WERI-Rb-1 (cell line): ENCODE results near the gene REPS2.

ENCODE experiments used
- DNase-seq: peaks from one replicate; pipeline ENCODE4 v3.0.0-alpha.2; 2020
- H3K27ac ChIP-seq: fragments of 250-450 bp; sonication (Bioruptor Pico); 2 replicates; pipeline ENCODE4 v1.5.1; 2020; ENCODE audit warnings: mild to moderate bottlenecking, moderate library complexity
- H3K27me3 ChIP-seq: fragments of 250-450 bp; sonication (Bioruptor Pico); 2 replicates; pipeline ENCODE4 v1.5.1; 2021; ENCODE audit warnings: mild to moderate bottlenecking, low read depth, moderate library complexity; ENCODE audit not compliant: insufficient read depth, severe bottlenecking
- H3K36me3 ChIP-seq: fragments of 250-450 bp; sonication (Bioruptor Pico); 2 replicates; pipeline ENCODE4 v1.5.1; 2020; ENCODE audit warnings: mild to moderate bottlenecking, moderate library complexity
- H3K4me3 ChIP-seq: 2 replicates; pipeline ENCODE4 v1.5.1; 2011; ENCODE audit warnings: low read depth, mild to moderate bottlenecking, control low read depth, low read length
- H3K9me3 ChIP-seq: fragments of 250-450 bp; sonication (Bioruptor Pico); 2 replicates; pipeline ENCODE4 v1.5.1; 2021; ENCODE audit warnings: mild to moderate bottlenecking, moderate library complexity; ENCODE audit not compliant: severe bottlenecking
- TF ChIP-seq, protein P1 (sequence below): IDR thresholded peaks from 2 replicates; pipeline ENCODE4 v1.5.1; 2011; ENCODE audit warnings: low read depth, mild to moderate bottlenecking, control low read depth, inconsistent platforms, low read length

REPS2 gene

GRCh38 chrX:17081511-17081910 lies 135.1 kb downstream of the REPS2 start:
- H3K4me3 ChIP-seq, result no peak overlapping the region
- peaks cover 11% of the 10 kb centered on the region for H3K27me3 ChIP-seq
- TF ChIP-seq, protein P1, sequence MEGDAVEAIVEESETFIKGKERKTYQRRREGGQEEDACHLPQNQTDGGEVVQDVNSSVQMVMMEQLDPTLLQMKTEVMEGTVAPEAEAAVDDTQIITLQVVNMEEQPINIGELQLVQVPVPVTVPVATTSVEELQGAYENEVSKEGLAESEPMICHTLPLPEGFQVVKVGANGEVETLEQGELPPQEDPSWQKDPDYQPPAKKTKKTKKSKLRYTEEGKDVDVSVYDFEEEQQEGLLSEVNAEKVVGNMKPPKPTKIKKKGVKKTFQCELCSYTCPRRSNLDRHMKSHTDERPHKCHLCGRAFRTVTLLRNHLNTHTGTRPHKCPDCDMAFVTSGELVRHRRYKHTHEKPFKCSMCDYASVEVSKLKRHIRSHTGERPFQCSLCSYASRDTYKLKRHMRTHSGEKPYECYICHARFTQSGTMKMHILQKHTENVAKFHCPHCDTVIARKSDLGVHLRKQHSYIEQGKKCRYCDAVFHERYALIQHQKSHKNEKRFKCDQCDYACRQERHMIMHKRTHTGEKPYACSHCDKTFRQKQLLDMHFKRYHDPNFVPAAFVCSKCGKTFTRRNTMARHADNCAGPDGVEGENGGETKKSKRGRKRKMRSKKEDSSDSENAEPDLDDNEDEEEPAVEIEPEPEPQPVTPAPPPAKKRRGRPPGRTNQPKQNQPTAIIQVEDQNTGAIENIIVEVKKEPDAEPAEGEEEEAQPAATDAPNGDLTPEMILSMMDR, result no peak
- H3K36me3 ChIP-seq, result no peaks in the 10 kb centered on the region
- no peak for DNase-seq
- H3K9me3 ChIP-seq, result no peaks in the 10 kb centered on the region
- no peak overlapping the region for H3K27ac ChIP-seq

GRCh38 chrX:17081968-17082367 lies 135.5 kb downstream of the REPS2 start:
- H3K36me3 ChIP-seq, result no peaks in the 10 kb centered on the region
- no peak overlapping the region for H3K4me3 ChIP-seq
- H3K27me3 ChIP-seq, result peaks cover 8% of the 10 kb centered on the region
- H3K9me3 ChIP-seq, result no peaks in the 10 kb centered on the region
- TF ChIP-seq, protein P1, result no peak
- no peak for DNase-seq
- no peak overlapping the region for H3K27ac ChIP-seq

GRCh38 chrX:17082831-17083230 lies 136.4 kb downstream of the REPS2 start:
- Histone ChIP-seq H3K36me3 (no peaks in the 10 kb centered on the region), H3K27me3 (peaks cover 6% of the 10 kb centered on the region), H3K9me3 (no peaks in the 10 kb centered on the region), H3K4me3 (no peak overlapping the region), H3K27ac (no peak overlapping the region)
- peak; percentile 8 for DNase-seq
- TF ChIP-seq, protein P1, result no peak

DNA sequence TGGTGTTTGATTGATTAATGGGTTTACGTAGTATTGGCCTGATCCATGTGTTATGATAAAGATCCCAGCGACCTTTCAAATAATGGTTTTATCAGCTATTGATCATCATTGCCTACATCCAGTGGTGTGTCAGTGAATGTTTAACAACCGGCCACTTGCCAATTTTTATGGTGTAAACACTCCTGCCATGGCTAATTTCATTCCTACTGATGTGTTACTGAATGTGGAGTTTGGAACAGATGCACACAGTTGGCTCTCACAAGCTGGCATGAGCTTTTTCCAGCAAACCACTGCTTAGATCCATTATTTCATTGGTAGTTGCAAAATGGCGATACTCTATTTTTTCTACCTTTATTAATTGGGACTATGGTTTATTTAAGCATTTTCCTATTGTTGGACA lies 139.9 kb downstream of the REPS2 start:
- Histone ChIP-seq H3K9me3 (no peaks in the 10 kb centered on the region), H3K27ac (no peak overlapping the region), H3K27me3 (peaks cover 4% of the 10 kb centered on the region), H3K36me3 (no peaks in the 10 kb centered on the region), H3K4me3 (no peak overlapping the region)
- TF ChIP-seq, protein P1, result no peak
- no peak for DNase-seq

DNA sequence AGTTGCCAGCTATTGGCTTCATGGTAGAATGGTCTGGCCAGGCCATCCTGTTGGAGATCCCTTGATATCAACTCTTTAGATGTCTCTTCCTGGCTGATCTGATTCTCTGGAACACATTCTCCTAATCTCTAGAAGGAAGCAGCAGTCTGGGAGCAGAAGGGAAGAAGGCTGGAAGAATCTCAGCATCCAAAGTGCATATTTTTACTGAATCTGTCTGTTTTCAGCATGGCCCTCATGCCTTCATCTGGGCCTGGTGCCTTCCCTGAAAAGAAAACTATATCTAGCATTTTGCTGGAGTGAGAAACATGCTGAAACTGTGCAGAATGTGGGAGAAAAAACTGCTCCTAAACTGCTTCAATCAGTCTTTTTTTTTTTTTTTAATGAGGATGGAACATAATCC lies 148.7 kb downstream of the REPS2 start:
- TF ChIP-seq, protein P1, result no peak
- Histone ChIP-seq H3K36me3 (no peaks in the 10 kb centered on the region), H3K9me3 (no peaks in the 10 kb centered on the region), H3K4me3 (no peak overlapping the region), H3K27ac (no peak overlapping the region), H3K27me3 (peaks cover 5% of the 10 kb centered on the region)
- no peak for DNase-seq

- no peaks in the 10 kb centered on the region for H3K36me3 ChIP-seq
- H3K9me3 ChIP-seq, result no peaks in the 10 kb centered on the region
- no peak for DNase-seq
- peaks cover 23% of the 10 kb centered on the region for H3K27me3 ChIP-seq
- no peak overlapping the region for H3K27ac ChIP-seq
- TF ChIP-seq, protein P1, result no peak
- H3K4me3 ChIP-seq, result no peak overlapping the region
These were observed 152.2 kb downstream of the REPS2 start for GRCh38 chrX:17098516-17099247.
